DOHH2 (cell line): ENCODE results near the gene AMTN.

ENCODE experiments used
- CTCF ChIP-seq: fragments of 200-600 bp; sonication (generic); IDR thresholded peaks from one replicate; pipeline ENCODE4 v1.5.1; 2014; ENCODE audit warnings: antibody characterized with exemption, mild to moderate bottlenecking, low read depth, low read length; ENCODE audit not compliant: poor library complexity, severe bottlenecking
- EZH2phosphoT487 ChIP-seq: fragments of 200-600 bp; sonication (generic); IDR thresholded peaks from 2 replicates; pipeline ENCODE4 v1.6.1; 2017; ENCODE audit warnings: borderline replicate concordance, mild to moderate bottlenecking, antibody characterized with exemption, low read length, moderate library complexity, mixed read lengths

GRCh38 chr4:70564033-70564432 is 45.7 kb downstream of the AMTN start:
- TF ChIP-seq CTCF = no peak
- TF ChIP-seq EZH2phosphoT487 = no peak
